DMS53 treated with DMSO at 0.1 percent for 48 hours (cell line): ENCODE data around the gene STX1A.

Experiments used
- DNase-seq: peaks from one replicate; lab custom pipeline; 2025; ENCODE audit not compliant: unreplicated experiment; lab: John Stamatoyannopoulos, UW

Gene STX1A

DNA sequence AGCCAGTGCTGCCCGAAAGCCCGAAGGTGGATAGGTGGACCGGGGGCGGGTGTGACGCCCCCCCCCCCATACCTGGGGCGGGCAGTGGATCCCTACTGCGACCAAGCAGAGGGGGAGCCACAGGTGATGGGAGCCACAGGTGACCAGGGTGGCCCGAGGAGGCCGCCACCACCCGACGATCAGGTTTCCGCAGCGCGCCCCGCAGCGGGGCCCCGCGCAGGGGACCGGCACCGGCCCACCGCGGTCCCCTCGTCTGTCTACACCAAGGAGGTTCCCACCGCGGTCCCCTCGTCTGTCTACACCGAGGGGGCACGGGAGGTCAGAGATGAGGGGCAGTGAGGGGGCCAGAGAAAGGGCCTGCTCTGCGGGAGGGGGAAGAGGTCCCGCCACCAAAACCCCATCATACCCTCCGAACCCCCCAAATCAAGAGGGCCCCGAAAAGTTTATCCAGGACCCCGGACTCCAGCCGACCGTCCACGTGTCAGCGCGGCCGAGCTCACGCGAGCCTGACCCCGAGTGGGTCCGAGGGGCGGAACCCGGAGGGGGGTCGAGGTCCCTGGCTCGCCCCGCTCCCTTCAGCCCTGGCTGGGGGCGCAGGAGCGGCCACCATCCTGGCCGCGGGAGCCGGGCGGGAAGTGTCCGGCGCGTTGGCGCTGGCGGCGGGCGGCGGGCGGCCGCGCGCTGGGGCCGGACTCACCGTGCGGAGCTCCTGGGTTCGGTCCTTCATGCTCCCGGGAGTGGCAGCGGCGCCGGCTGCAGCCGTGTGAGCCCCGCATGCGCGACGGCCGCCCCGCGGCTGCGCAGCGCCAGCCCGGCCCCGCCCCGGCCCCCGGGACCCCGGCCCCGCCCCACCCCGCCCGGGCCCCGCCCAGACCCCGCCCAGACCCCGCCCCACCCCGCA lies at the start of gene STX1A:
TSS of gene STX1A (minus strand) at position 765 of the 901 bp plus-strand sequence. CDS start at position 727, 38 bp downstream.
- peak; percentile 65 for DNase-seq

- no peak for DNase-seq
Observed at GRCh38 chr7:73768641-73769480, 49.4 kb upstream of the STX1A start.

- no peak for DNase-seq
Observed at GRCh38 chr7:73766556-73767229, 47.2 kb upstream of the STX1A start.

GRCh38 chr7:73762659-73762999 lies 43.2 kb upstream of the STX1A start:
- no peak for DNase-seq

GRCh38 chr7:73761854-73762658 lies 42.6 kb upstream of the STX1A start:
- DNase-seq, result peak; percentile 35

GRCh38 chr7:73758581-73759138 lies 39.2 kb upstream of the STX1A start:
- no peak for DNase-seq

GRCh38 chr7:73749931-73750776 lies 30.7 kb upstream of the STX1A start:
- no peak for DNase-seq

- no peak for DNase-seq
Observed at GRCh38 chr7:73746378-73746777, 26.9 kb upstream of the STX1A start.

DNA sequence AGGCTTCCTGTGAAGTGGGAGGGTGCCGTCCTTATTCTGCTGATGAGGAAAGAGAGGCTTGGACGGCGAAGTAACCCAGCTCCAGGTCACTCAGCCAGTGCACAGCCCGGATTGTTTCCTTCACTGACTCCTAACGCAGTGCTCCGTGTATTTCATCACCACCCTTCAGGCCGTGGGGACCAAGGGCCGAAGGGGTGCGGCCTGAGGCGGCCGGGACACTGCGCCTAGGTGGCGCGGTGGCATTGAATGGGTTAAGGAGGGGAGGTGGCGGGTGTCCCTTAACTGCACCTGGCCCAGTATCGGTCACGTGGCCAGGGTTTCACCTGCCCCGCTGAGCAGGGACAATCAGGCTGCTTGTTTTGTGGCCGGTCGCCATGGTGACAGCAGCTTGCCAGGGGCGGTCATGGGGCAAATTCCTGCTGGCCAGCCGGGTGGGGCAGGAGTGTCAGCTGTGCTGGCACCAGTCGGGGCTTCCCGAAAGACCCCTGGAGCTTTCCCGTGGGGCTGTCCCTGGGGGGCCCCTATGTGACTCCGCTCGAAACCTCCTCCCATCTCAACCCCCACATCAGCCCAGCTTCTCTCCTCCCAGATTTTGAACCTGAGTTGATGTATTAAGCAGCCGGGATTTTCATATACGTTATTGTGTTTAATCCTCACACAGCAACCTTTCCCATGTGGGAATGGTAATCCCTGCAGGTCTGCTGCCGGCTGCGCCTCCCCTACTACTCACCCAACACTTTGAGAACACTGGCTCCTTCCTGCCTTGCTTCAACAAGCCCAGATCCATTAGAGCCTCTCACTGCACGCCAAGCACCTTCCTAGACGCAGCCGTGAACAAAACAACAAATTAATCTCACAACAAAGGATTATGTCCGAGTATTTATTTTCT lies 23.5 kb upstream of the STX1A start:
- DNase-seq, result peak; percentile 97

GRCh38 chr7:73742338-73742752 lies 22.9 kb upstream of the STX1A start:
- peak; percentile 85 for DNase-seq

DNA sequence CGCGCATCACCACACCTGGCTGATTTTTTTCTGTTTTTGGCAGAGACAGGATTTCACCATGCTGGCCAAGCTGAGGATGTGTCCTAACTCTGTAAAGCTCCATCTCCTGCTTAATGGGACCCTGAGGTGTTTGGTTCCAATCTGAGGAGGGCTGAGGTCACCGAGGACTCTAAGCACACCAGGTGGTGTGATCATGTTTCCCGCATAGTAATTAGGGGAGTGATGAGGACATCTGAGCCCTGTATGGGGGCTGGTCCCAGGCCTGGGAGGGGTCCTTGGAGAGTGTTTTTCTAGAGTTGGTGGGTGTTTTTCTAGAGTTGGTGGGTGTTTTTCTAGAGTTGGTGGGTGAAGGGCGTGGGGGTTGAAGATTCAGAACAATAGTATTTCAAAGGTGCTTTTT lies 22.1 kb upstream of the STX1A start:
- DNase-seq, result peak; percentile 86

- peak; percentile 16 for DNase-seq
Observed at GRCh38 chr7:73740771-73741170, 21.3 kb upstream of the STX1A start.

DNA sequence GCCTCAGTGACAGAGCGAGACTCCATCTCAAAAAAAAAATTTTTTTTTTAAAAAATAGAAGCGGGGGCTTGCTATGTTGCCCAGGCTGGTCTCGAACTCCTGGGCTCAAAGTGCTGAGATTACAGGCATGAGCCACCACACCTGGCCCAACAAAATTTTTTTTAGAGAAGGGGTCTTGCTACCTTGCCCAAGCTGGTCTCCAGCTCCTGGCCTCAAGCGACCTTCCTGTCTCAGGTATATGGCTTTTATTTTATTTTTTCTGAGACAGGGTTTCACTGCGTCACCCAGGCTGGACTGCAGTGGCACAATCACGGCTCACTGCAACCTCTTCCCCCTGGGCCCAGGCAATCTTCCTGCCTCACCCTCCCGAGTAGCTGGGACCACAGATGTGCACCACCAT lies 20.7 kb upstream of the STX1A start:
- no peak for DNase-seq

DNA sequence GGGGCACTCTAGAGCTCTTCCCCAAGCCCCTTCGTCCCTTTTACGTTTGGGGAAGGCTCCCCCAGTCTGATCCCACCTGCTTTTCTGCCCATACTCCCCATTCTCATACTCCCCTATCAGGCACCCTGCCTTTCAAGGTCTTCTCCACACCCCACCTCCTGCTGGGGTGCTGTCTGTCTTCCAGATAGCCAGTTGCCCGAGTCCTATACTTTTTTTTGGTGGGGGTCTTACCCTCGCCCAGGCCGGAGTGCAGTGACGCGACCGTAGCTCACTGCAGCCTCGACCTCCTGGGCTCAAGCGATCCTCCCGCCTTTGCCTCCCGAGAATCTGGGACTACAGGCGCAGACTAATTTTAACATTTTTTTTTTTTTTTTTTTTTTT lies 19.9 kb upstream of the STX1A start:
- no peak for DNase-seq

GRCh38 chr7:73738612-73739386 lies 19.3 kb upstream of the STX1A start, which contains the start of gene ABHD11:
TSS of gene ABHD11 (minus strand) at chr7:73738802. CDS start at chr7:73738770, 32 bp downstream.
- DNase-seq, result peak; percentile 99

DNA sequence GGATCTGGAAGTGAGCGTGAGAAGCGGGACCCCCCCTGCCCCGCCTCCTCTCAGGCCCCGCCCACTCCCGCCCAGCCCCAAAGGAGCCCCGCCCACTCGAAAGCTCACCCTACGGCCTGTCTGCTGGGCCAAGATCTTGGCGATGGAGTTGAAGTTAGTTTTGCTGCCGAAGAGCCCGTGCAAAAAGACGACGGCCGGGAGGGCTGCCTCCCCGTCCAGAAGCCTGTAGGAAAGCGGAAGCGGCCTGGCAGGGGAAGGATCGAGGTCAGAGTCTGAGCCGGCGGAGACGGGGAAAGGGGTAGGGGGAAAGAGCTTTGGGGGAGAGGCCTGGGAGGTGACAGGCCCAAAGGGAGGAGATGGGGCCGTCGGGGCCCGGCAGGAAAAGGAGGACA lies 18.7 kb upstream of the STX1A start:
- DNase-seq, result no peak

DNA sequence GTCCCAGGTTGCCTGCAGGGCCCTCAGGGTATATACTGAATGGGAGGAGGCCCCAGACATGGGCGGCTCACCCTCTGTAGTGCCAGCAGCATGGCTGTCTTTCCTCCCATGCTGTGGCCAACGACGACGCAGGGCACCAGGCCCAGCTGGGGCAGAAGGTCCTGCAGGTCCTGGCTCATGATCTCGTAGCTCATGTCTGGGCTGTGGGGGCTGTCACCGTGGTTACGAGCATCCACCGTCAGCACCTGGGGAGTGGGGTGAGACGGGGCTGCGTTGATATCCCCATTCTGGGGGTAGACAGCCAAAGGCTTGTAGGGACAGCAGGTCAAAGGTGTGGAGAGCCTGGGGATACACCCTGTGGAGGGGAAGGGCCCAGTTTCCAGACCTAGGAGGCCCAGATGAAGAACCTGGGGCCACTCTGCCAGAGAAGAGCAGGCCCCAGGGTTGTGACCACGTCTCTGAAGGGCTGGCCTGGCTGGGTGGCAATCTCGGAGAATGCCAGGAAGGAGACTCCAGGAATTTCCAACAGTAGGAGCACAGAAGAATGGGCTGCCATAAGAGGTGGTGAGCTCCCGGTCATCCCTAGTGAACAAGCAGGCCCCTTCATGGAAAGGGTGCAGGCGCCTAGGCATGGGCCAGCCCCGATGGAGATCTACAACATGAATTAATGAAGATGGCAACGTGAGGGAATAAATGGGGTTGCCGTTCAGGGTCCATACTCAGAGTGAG lies 18.2 kb upstream of the STX1A start:
- no peak for DNase-seq
